NCI-H2171 treated with DMSO at 0.1 percent for 48 hours (cell line): ENCODE data around the gene TEX9.
"Not testable (repeated sequence)": the region's sequence is repeated elsewhere in the genome, so short reads cannot be mapped to it uniquely, and the experiment has no call there.

ENCODE experiments used
- DNase-seq: peaks from one replicate; lab custom pipeline; 2025; lab: John Stamatoyannopoulos, UW

The TEX9 gene

GRCh38 chr15:56366211-56366610, 985 bp downstream of the TEX9 start:
- DNase-seq = no peak

DNA sequence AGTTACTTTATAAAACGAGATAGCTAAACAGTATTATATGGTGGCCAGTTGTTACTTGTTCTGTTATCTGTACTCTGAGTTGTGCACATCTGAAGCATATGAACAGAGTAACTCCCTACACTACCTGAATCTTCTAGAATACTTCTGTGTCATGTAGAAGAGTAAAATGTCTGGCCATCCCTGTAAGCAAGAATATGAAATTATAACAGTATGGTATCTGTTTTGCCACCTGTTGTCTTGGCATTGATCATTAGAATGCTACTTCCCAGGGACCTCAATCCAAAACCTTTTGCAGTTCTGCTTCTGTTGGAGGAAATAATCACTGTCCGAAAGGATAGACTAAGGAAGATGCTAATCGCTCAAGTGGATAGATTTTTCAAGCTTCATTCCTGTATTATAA, 1.9 kb downstream of the TEX9 start:
- no peak for DNase-seq

DNA sequence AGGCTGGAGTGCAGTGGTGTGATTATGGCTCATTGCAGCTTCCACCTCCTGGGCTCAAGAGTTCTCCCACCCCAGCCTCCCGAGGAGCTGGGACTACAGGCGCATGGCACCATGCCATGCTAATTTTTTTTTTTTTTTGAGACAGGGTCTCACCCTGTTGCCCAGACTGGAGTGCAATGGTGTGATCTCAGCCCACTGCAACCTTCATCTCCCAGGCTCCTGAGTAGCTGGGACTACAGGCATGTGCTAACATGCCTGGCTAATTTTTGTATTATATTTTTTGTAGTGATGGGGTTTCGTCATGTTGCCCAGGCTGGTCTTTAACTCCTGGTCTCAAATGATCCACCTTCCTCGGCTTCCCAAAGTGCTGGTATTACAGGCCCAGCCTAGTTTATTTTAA, 4.0 kb downstream of the TEX9 start:
- peak; percentile 66 for DNase-seq

DNA sequence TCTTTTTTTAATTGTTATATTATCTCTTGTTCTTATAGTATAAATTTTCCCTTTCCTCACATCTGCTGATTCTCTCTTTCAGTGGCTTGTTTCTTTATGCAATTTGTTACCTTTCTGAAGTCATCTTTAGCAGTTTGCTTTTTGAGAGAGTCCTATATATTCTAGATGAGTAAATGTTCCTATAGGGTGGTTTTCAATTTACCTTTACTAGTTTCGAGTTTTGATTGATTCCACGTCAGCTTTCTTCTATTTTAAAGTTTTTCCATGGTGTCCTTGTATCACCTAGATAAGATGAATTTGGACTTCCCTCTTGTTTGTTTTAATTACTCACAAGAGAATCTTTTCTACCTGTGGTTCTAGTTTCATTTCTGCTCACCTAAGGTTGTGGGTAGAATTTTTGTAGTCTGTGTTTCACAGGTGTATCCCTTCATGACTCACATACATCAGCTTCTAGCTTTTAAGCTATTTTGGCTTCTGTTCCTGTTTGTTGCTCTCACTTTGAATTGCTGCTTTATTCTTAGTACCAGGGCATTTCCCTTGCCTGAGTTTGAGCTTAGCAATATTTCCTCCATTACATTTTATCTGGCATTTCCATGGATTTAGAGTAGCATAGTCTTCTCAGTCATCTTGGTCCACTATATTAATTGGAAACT, 6.4 kb downstream of the TEX9 start:
- DNase-seq = peak; percentile 44

GRCh38 chr15:56374693-56375092, 9.5 kb downstream of the TEX9 start:
- not testable (repeated sequence) for DNase-seq

- not testable (repeated sequence) for DNase-seq
Observed at GRCh38 chr15:56377822-56378221, 12.6 kb downstream of the TEX9 start.

GRCh38 chr15:56383010-56383409, 17.8 kb downstream of the TEX9 start:
- DNase-seq = no peak

GRCh38 chr15:56385908-56386307, 20.7 kb downstream of the TEX9 start:
- no peak for DNase-seq

- DNase-seq = peak; percentile 60
Observed at GRCh38 chr15:56390739-56391267, 25.6 kb downstream of the TEX9 start.

- DNase-seq = no peak
Observed at GRCh38 chr15:56393277-56393676, 28.1 kb downstream of the TEX9 start.

GRCh38 chr15:56394909-56395308, 29.7 kb downstream of the TEX9 start:
- no peak for DNase-seq

DNA sequence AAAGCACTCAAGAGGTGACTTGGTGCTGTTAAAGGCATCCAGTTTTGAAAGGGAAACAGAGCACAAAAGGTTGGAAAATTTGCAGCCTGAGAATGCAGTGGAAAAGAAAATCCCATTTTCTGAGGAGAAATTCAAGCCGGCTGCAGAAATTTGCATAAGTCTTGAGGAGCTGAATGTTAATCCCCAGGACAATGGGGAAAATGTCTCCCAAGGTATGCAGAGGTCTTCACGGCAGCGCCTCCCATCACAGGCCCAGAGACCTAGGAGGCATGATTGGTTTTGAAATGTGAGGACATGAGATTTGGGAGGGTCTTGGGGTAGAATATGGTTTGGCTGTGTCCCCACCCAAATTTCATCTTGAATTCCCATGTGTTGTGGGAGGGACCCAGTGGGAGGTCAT, 32.1 kb downstream of the TEX9 start:
- DNase-seq = not testable (repeated sequence)

GRCh38 chr15:56399209-56399608, 34.0 kb downstream of the TEX9 start:
- not testable (repeated sequence) for DNase-seq

- peak; percentile 23 for DNase-seq
Observed at GRCh38 chr15:56410721-56411120, 45.5 kb downstream of the TEX9 start.

GRCh38 chr15:56411122-56411749, 46.0 kb downstream of the TEX9 start:
- DNase-seq = peak; percentile 8

- not testable (repeated sequence) for DNase-seq
Observed at GRCh38 chr15:56413114-56413733, 48.0 kb downstream of the TEX9 start.

DNA sequence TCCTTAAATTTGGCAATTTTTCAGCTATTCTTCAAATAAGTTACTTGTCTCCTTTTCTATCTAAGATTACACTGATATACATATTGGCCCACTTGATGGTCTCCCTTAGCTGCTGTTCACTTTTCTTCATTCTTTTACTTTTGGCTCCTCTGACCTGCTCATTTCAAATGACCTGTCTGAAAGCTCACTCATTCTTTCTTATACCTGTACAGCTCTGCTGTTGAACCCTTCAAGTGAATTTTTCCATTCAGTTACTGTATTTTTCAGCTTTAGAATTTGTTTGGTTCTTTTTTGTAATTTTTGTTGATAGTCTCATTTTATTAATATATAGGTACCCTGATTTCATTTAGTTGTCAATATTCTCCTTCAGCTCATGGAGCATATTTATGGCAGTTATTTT, 60.0 kb downstream of the TEX9 start:
- no peak for DNase-seq

DNA sequence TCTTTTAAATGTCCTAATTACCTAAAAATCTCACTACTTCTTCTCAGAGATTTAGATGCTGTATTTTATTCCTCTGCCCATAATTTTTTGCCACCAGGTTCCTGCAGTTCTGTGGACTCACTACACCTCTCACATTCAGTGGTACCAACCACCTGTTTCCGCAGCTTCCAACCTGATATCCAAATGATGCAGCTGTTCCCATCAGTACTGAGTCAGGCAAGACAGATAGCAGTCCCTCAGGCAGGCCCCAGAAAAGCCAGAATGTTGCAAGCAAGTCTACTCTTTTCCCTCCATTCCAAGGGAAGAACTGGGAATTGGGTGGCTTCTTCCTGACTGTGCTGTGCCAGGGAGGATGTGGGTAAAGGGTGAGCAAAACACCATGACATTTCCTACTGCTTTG, 60.8 kb downstream of the TEX9 start:
- DNase-seq = no peak

DNA sequence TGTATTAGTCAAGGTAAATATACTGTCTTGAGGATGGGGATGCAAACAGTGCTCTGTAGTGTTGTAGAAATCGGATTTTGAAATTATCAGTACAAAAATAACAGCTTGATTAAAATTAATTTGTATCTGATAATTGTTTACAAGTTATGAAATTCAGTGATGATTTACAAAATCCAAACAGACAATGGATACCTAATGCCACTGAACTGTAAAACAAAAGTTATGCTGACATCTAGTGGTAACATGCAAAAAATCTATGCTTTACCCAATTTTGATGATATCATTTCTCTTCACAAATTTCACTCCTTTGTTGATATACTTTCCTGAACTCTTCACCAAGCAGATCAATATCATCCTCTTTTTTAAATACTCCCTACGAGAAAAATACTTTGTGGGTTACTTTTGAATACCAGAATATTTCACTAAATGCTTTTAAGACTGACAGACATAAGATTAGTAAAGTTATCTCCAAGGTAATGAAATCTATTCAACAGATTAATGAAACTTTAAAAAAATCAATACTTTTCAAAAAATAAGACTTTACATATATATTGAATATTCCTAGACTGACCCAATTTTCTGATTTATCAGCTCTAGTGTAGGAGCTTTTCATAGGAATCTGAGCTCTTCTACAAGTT, 63.7 kb downstream of the TEX9 start:
- peak; percentile 73 for DNase-seq

GRCh38 chr15:56432304-56432703, 67.1 kb downstream of the TEX9 start:
- no peak for DNase-seq

- no peak for DNase-seq
Observed at GRCh38 chr15:56440214-56440770, 75.1 kb downstream of the TEX9 start.

GRCh38 chr15:56442354-56442753, 77.1 kb downstream of the TEX9 start:
- DNase-seq = no peak
